Measurements from ENCODE around the gene FYN.
"Not testable (repeated sequence)": the region's sequence is repeated elsewhere in the genome, so short reads cannot be mapped to it uniquely, and the experiment has no call there.

The FYN gene

GRCh38 chr6:111650049-111650448, 223.2 kb downstream of the FYN start:
- Histone ChIP-seq H3K9me3 (ENCODE audit: control insufficient read depth, insufficient read depth, low read length) (no peaks in the 10 kb centered on the region), H3K27me3 (ENCODE audit: control insufficient read depth, insufficient read depth, low read length) (no peaks in the 10 kb centered on the region), H3K9ac (ENCODE audit: low read depth, low read length) (no peak overlapping the region), H3K4me3 (ENCODE audit: low read depth, low read length) (no peak overlapping the region), H3K36me3 (ENCODE audit: control insufficient read depth, insufficient read depth, low read length) (no peaks in the 10 kb centered on the region), H3K27ac (ENCODE audit: low read depth, low read length) (no peak overlapping the region), H3K4me1 (ENCODE audit: control insufficient read depth, insufficient read depth, low read length) (peaks cover 18% of the 10 kb centered on the region)

- Histone ChIP-seq H3K36me3 (ENCODE audit: control insufficient read depth, insufficient read depth, low read length) (no peaks in the 10 kb centered on the region), H3K9me3 (ENCODE audit: control insufficient read depth, insufficient read depth, low read length) (no peaks in the 10 kb centered on the region), H3K27me3 (ENCODE audit: control insufficient read depth, insufficient read depth, low read length) (no peaks in the 10 kb centered on the region), H3K4me1 (ENCODE audit: control insufficient read depth, insufficient read depth, low read length) (peaks cover under 1% of the 10 kb centered on the region), H3K9ac (ENCODE audit: low read depth, low read length) (no peak overlapping the region), H3K27ac (ENCODE audit: low read depth, low read length) (no peak overlapping the region), H3K4me3 (ENCODE audit: low read depth, low read length) (no peak overlapping the region)
Measured at GRCh38 chr6:111648100-111648499, 225.2 kb downstream of the FYN start.

GRCh38 chr6:111646942-111647341, 226.3 kb downstream of the FYN start:
- Histone ChIP-seq H3K9me3 (ENCODE audit: control insufficient read depth, insufficient read depth, low read length) (no peaks in the 10 kb centered on the region), H3K4me3 (ENCODE audit: low read depth, low read length) (no peak overlapping the region), H3K36me3 (ENCODE audit: control insufficient read depth, insufficient read depth, low read length) (no peaks in the 10 kb centered on the region), H3K27ac (ENCODE audit: low read depth, low read length) (no peak overlapping the region), H3K4me1 (ENCODE audit: control insufficient read depth, insufficient read depth, low read length) (no peaks in the 10 kb centered on the region), H3K27me3 (ENCODE audit: control insufficient read depth, insufficient read depth, low read length) (no peaks in the 10 kb centered on the region), H3K9ac (ENCODE audit: low read depth, low read length) (no peak overlapping the region)

GRCh38 chr6:111646034-111646433, 227.2 kb downstream of the FYN start:
- Histone ChIP-seq H3K9me3 (ENCODE audit: control insufficient read depth, insufficient read depth, low read length) (no peaks in the 10 kb centered on the region), H3K4me1 (ENCODE audit: control insufficient read depth, insufficient read depth, low read length) (no peaks in the 10 kb centered on the region), H3K4me3 (ENCODE audit: low read depth, low read length) (no peak overlapping the region), H3K27me3 (ENCODE audit: control insufficient read depth, insufficient read depth, low read length) (no peaks in the 10 kb centered on the region), H3K36me3 (ENCODE audit: control insufficient read depth, insufficient read depth, low read length) (no peaks in the 10 kb centered on the region), H3K27ac (ENCODE audit: low read depth, low read length) (no peak overlapping the region), H3K9ac (ENCODE audit: low read depth, low read length) (no peak overlapping the region)

- H3K9me3 ChIP-seq (ENCODE audit: control insufficient read depth, insufficient read depth, low read length), result no peaks in the 10 kb centered on the region
- H3K9ac ChIP-seq (ENCODE audit: low read depth, low read length), result no peak overlapping the region
- H3K27me3 ChIP-seq (ENCODE audit: control insufficient read depth, insufficient read depth, low read length), result no peaks in the 10 kb centered on the region
- H3K36me3 ChIP-seq (ENCODE audit: control insufficient read depth, insufficient read depth, low read length), result no peaks in the 10 kb centered on the region
- H3K27ac ChIP-seq (ENCODE audit: low read depth, low read length), result no peak overlapping the region
- H3K4me3 ChIP-seq (ENCODE audit: low read depth, low read length), result no peak overlapping the region
- H3K4me1 ChIP-seq (ENCODE audit: control insufficient read depth, insufficient read depth, low read length), result no peaks in the 10 kb centered on the region
Measured at GRCh38 chr6:111644893-111645430, 228.3 kb downstream of the FYN start.

- no peaks in the 10 kb centered on the region for H3K4me1 ChIP-seq (ENCODE audit: control insufficient read depth, insufficient read depth, low read length)
- no peaks in the 10 kb centered on the region for H3K27me3 ChIP-seq (ENCODE audit: control insufficient read depth, insufficient read depth, low read length)
- no peaks in the 10 kb centered on the region for H3K9me3 ChIP-seq (ENCODE audit: control insufficient read depth, insufficient read depth, low read length)
- no peak overlapping the region for H3K27ac ChIP-seq (ENCODE audit: low read depth, low read length)
- H3K9ac ChIP-seq (ENCODE audit: low read depth, low read length), result no peak overlapping the region
- H3K4me3 ChIP-seq (ENCODE audit: low read depth, low read length), result no peak overlapping the region
- H3K36me3 ChIP-seq (ENCODE audit: control insufficient read depth, insufficient read depth, low read length), result no peaks in the 10 kb centered on the region
Measured at GRCh38 chr6:111642463-111643158, 230.6 kb downstream of the FYN start.

- no peak overlapping the region for H3K4me3 ChIP-seq (ENCODE audit: low read depth, low read length)
- H3K9ac ChIP-seq (ENCODE audit: low read depth, low read length), result no peak overlapping the region
- no peaks in the 10 kb centered on the region for H3K9me3 ChIP-seq (ENCODE audit: control insufficient read depth, insufficient read depth, low read length)
- H3K27ac ChIP-seq (ENCODE audit: low read depth, low read length), result no peak overlapping the region
- no peaks in the 10 kb centered on the region for H3K4me1 ChIP-seq (ENCODE audit: control insufficient read depth, insufficient read depth, low read length)
- no peaks in the 10 kb centered on the region for H3K36me3 ChIP-seq (ENCODE audit: control insufficient read depth, insufficient read depth, low read length)
- H3K27me3 ChIP-seq (ENCODE audit: control insufficient read depth, insufficient read depth, low read length), result no peaks in the 10 kb centered on the region
Measured at GRCh38 chr6:111639266-111639665, 234.0 kb downstream of the FYN start.

GRCh38 chr6:111634981-111635380, 238.3 kb downstream of the FYN start:
- H3K9ac ChIP-seq (ENCODE audit: low read depth, low read length); H3K27me3 ChIP-seq (ENCODE audit: control insufficient read depth, insufficient read depth, low read length); H3K36me3 ChIP-seq (ENCODE audit: control insufficient read depth, insufficient read depth, low read length); H3K4me3 ChIP-seq (ENCODE audit: low read depth, low read length); H3K27ac ChIP-seq (ENCODE audit: low read depth, low read length); H3K9me3 ChIP-seq (ENCODE audit: control insufficient read depth, insufficient read depth, low read length): not testable (repeated sequence)
- H3K4me1 ChIP-seq (ENCODE audit: control insufficient read depth, insufficient read depth, low read length), result peaks cover 20% of the 10 kb centered on the region

GRCh38 chr6:111633822-111634221, 239.4 kb downstream of the FYN start:
- Histone ChIP-seq H3K4me1 (ENCODE audit: control insufficient read depth, insufficient read depth, low read length) (peaks cover 20% of the 10 kb centered on the region), H3K4me3 (ENCODE audit: low read depth, low read length) (no peak overlapping the region), H3K36me3 (ENCODE audit: control insufficient read depth, insufficient read depth, low read length) (no peaks in the 10 kb centered on the region), H3K9me3 (ENCODE audit: control insufficient read depth, insufficient read depth, low read length) (no peaks in the 10 kb centered on the region), H3K27me3 (ENCODE audit: control insufficient read depth, insufficient read depth, low read length) (no peaks in the 10 kb centered on the region), H3K9ac (ENCODE audit: low read depth, low read length) (no peak overlapping the region), H3K27ac (ENCODE audit: low read depth, low read length) (no peak overlapping the region)

- H3K9me3 ChIP-seq (ENCODE audit: control insufficient read depth, insufficient read depth, low read length), result no peaks in the 10 kb centered on the region
- H3K4me3 ChIP-seq (ENCODE audit: low read depth, low read length), result no peak overlapping the region
- H3K27ac ChIP-seq (ENCODE audit: low read depth, low read length), result no peak overlapping the region
- H3K9ac ChIP-seq (ENCODE audit: low read depth, low read length), result no peak overlapping the region
- H3K4me1 ChIP-seq (ENCODE audit: control insufficient read depth, insufficient read depth, low read length), result peaks cover 20% of the 10 kb centered on the region
- no peaks in the 10 kb centered on the region for H3K36me3 ChIP-seq (ENCODE audit: control insufficient read depth, insufficient read depth, low read length)
- no peaks in the 10 kb centered on the region for H3K27me3 ChIP-seq (ENCODE audit: control insufficient read depth, insufficient read depth, low read length)
Measured at GRCh38 chr6:111632468-111633247, 240.6 kb downstream of the FYN start.

- Histone ChIP-seq H3K27me3 (ENCODE audit: control insufficient read depth, insufficient read depth, low read length) (no peaks in the 10 kb centered on the region), H3K27ac (ENCODE audit: low read depth, low read length) (no peak overlapping the region), H3K4me3 (ENCODE audit: low read depth, low read length) (no peak overlapping the region), H3K36me3 (ENCODE audit: control insufficient read depth, insufficient read depth, low read length) (no peaks in the 10 kb centered on the region), H3K4me1 (ENCODE audit: control insufficient read depth, insufficient read depth, low read length) (peaks cover 20% of the 10 kb centered on the region), H3K9ac (ENCODE audit: low read depth, low read length) (no peak overlapping the region), H3K9me3 (ENCODE audit: control insufficient read depth, insufficient read depth, low read length) (no peaks in the 10 kb centered on the region)
Measured at GRCh38 chr6:111631903-111632460, 241.3 kb downstream of the FYN start.

All from HUES48 (cell line).